IMR-90 (cell line): ENCODE results near the gene BPIFB2. TPM values are rescaled to one million over a fixed set of nuclear protein-coding genes. Genes with fewer than 3 reads are reported as not detected.

ENCODE experiments used
- ATAC-seq: fragments of 200-7000 bp; cut with Tn5 transposase; 2 replicates; pipeline ENCODE4 v1.9.1; 2020; ENCODE audit warnings: low read depth, mild to moderate bottlenecking, moderate library complexity
- BruUV-seq: library from RNA; stranded (reverse); fragments of 400-500 nt; replicated peaks from 2 replicates; lab custom pipeline; 2021; lab: Mats Ljungman, UMichigan
- CTCF ChIA-PET: fragments of 300-600 bp; formaldehyde crosslinking; extraction: SDS; loops from one replicate; lab custom pipeline; 2021; ENCODE audit warnings: antibody characterized with exemption; lab: Yijun Ruan, JAX
- POLR2A ChIA-PET: fragments of 300-600 bp; sonication (Branson Sonifier 250); formaldehyde crosslinking; loops from one replicate; lab custom pipeline; 2022; ENCODE audit warnings: antibody characterized with exemption; ENCODE audit not compliant: unreplicated experiment; lab: Charles Lee
- DNase-seq: peaks from one replicate; pipeline ENCODE4 v3.0.0; 2013
- H2AFZ ChIP-seq: replicated peaks from 2 replicates; pipeline ENCODE3; 2013; ENCODE audit warnings: low read length, mild to moderate bottlenecking; ENCODE audit not compliant: poor library complexity
- H2AK5ac ChIP-seq: 2 replicates; pipeline ENCODE4 v1.6.1; 2013; ENCODE audit warnings: low read depth, low read length, inconsistent platforms
- H2AK9ac ChIP-seq: replicated peaks from 2 replicates; pipeline ENCODE3; 2013; ENCODE audit warnings: mild to moderate bottlenecking, low read depth, low read length, moderate library complexity; ENCODE audit not compliant: poor library complexity
- H2BK120ac ChIP-seq: 2 replicates; pipeline ENCODE4 v1.6.1; 2013; ENCODE audit warnings: low read depth, low read length, inconsistent platforms
- H2BK15ac ChIP-seq: 3 replicates; pipeline ENCODE4 v1.6.1; 2013; ENCODE audit warnings: low read depth, low read length, inconsistent platforms
- H2BK20ac ChIP-seq: 2 replicates; pipeline ENCODE4 v1.6.1; 2013; ENCODE audit warnings: low read depth, mild to moderate bottlenecking, inconsistent platforms, low read length, moderate library complexity
- H2BK5ac ChIP-seq: 2 replicates; pipeline ENCODE4 v1.6.1; 2013; ENCODE audit warnings: mild to moderate bottlenecking, low read depth, low read length, inconsistent platforms; ENCODE audit not compliant: poor library complexity, severe bottlenecking
- H3K14ac ChIP-seq: replicated peaks from 2 replicates; pipeline ENCODE4 v1.6.1; 2013; ENCODE audit warnings: low read depth, low read length, inconsistent platforms
- H3K18ac ChIP-seq: 2 replicates; pipeline ENCODE4 v1.6.1; 2013; ENCODE audit warnings: low read depth, low read length, control low read depth
- H3K23ac ChIP-seq: 2 replicates; pipeline ENCODE4 v1.6.1; 2013; ENCODE audit warnings: low read depth, low read length, inconsistent platforms
- H3K27ac ChIP-seq: 2 replicates; pipeline ENCODE4 v1.5.1; 2013; ENCODE audit warnings: mild to moderate bottlenecking, control low read depth, low read length; ENCODE audit not compliant: insufficient read depth
- H3K27me3 ChIP-seq: 2 replicates; pipeline ENCODE4 v1.6.1; 2013; ENCODE audit warnings: low read length; ENCODE audit not compliant: control insufficient read depth, insufficient read depth
- H3K36me3 ChIP-seq: 2 replicates; pipeline ENCODE4 v1.6.1; 2013; ENCODE audit warnings: low read length, mixed read lengths; ENCODE audit not compliant: control insufficient read depth, insufficient read depth
- H3K4ac ChIP-seq: 2 replicates; pipeline ENCODE4 v1.6.1; 2013; ENCODE audit warnings: low read depth, low read length, inconsistent platforms
- H3K4me1 ChIP-seq: 2 replicates; pipeline ENCODE4 v1.6.1; 2013; ENCODE audit warnings: low read length, mixed read lengths; ENCODE audit not compliant: control insufficient read depth, insufficient read depth
- H3K4me2 ChIP-seq: 2 replicates; pipeline ENCODE4 v1.6.1; 2013; ENCODE audit warnings: low read depth, mild to moderate bottlenecking, control low read depth, low read length, moderate library complexity
- H3K4me3 ChIP-seq: 2 replicates; pipeline ENCODE4 v1.5.1; 2013; ENCODE audit warnings: low read depth, mild to moderate bottlenecking, control low read depth, low read length, moderate library complexity; ENCODE audit not compliant: insufficient read depth
- H3K56ac ChIP-seq: 2 replicates; pipeline ENCODE4 v1.6.1; 2013; ENCODE audit warnings: low read length, inconsistent platforms; ENCODE audit not compliant: insufficient read depth; ENCODE audit errors: extremely low read depth
- H3K79me1 ChIP-seq, 2 experiments: 2 replicates each; pipeline ENCODE4 v1.6.1; 2013; ENCODE audit warnings: low read length in 2 of 2, inconsistent platforms in 1 of 2, low read depth in 1 of 2
- H3K9ac ChIP-seq: 2 replicates; pipeline ENCODE4 v1.6.1; 2013; ENCODE audit warnings: low read depth, low read length, control low read depth
- H3K9me1 ChIP-seq: 2 replicates; pipeline ENCODE4 v1.6.1; 2013; ENCODE audit warnings: low read length, inconsistent platforms; ENCODE audit not compliant: insufficient read depth
- H3K9me3 ChIP-seq: 2 replicates; pipeline ENCODE4 v1.6.1; 2013; ENCODE audit warnings: low read length; ENCODE audit not compliant: control insufficient read depth, insufficient read depth
- H4K20me1 ChIP-seq: 2 replicates; pipeline ENCODE4 v1.6.1; 2013; ENCODE audit warnings: low read length, inconsistent platforms; ENCODE audit not compliant: insufficient read depth
- H4K5ac ChIP-seq: 2 replicates; pipeline ENCODE4 v1.6.1; 2013; ENCODE audit warnings: mild to moderate bottlenecking, low read depth, low read length, control low read depth
- H4K8ac ChIP-seq, 2 experiments: 2 replicates each; pipeline ENCODE4 v1.6.1; 2013; ENCODE audit warnings: low read depth in 2 of 2, low read length in 2 of 2, control low read depth in 1 of 2, inconsistent platforms in 1 of 2
- H4K91ac ChIP-seq: 2 replicates; pipeline ENCODE4 v1.6.1; 2013; ENCODE audit warnings: low read depth, low read length, inconsistent platforms; ENCODE audit not compliant: insufficient read depth
- BHLHE40 ChIP-seq: fragments of 150-350 bp; IDR thresholded peaks from 2 replicates; pipeline ENCODE4 v1.6.1; 2016; ENCODE audit warnings: mild to moderate bottlenecking, low read depth, low read length
- CEBPB ChIP-seq: IDR thresholded peaks from 2 replicates; pipeline ENCODE4 v1.6.1; 2012; ENCODE audit warnings: low read depth, low read length, improper control_type of control experiment
- CHD1 ChIP-seq: IDR thresholded peaks from 2 replicates; pipeline ENCODE4 v1.6.1; 2012; ENCODE audit warnings: low read depth, low read length, improper control_type of control experiment
- MAFK ChIP-seq: IDR thresholded peaks from 2 replicates; pipeline ENCODE4 v1.6.1; 2012; ENCODE audit warnings: low read depth, low read length, improper control_type of control experiment
- MAZ ChIP-seq: IDR thresholded peaks from 2 replicates; pipeline ENCODE4 v1.6.1; 2012; ENCODE audit warnings: low read depth, mild to moderate bottlenecking, low read length, improper control_type of control experiment, moderate library complexity, borderline replicate concordance
- NFE2L2 ChIP-seq: fragments of 150-350 bp; IDR thresholded peaks from 2 replicates; pipeline ENCODE4 v1.6.1; 2016; ENCODE audit warnings: low read depth, mild to moderate bottlenecking, low read length
- POLR2A ChIP-seq: IDR thresholded peaks from 2 replicates; pipeline ENCODE4 v1.6.1; 2012; ENCODE audit warnings: mild to moderate bottlenecking, low read depth, low read length
- RAD21 ChIP-seq: IDR thresholded peaks from 2 replicates; pipeline ENCODE4 v1.6.1; 2012; ENCODE audit warnings: low read length, improper control_type of control experiment
- RFX5 ChIP-seq: IDR thresholded peaks from 2 replicates; pipeline ENCODE4 v1.8.0; 2012; ENCODE audit warnings: low read depth, mild to moderate bottlenecking, low read length, moderate library complexity
- WGBS, 2 experiments: methylation state at CpG; one replicate each; pipeline versions ENCODE4 v1.1.5 to v1.1.7; 2013; ENCODE audit warnings: missing lambda C conversion rate in 2 of 2; ENCODE audit not compliant: insufficient read length in 1 of 2; ENCODE audit errors: extremely low coverage in 2 of 2; 5-methylcytosine and 5-hydroxymethylcytosine counted together
- dilution Hi-C: fragments of 300-500 bp; cut with HindIII; formaldehyde crosslinking; loops from one replicate; pipeline ENCODE4 v1.14.3; 2018; ENCODE audit warnings: low sequenced_read_pairs; ENCODE audit not compliant: unreplicated experiment
- in situ Hi-C: fragments of 300-500 bp; cut with MboI; formaldehyde crosslinking; loops from 3 replicates; pipeline ENCODE4 v1.14.3; 2019; ENCODE audit warnings: low sequenced_read_pairs, inconsistent platforms, mixed read lengths
- intact Hi-C: fragments of 100-400 bp; cut with micrococcal nuclease; formaldehyde crosslinking; loops from 2 replicates; pipeline ENCODE4 v1.10.0; 2022
- polyA plus RNA-seq, 3 experiments: library from polyadenylated mRNA; depleted of rRNA; stranded (reverse); fragments of >200 nt; gene quantifications; 2 replicates each; pipeline ENCODE4 v1.2.3, GENCODE V29; 2012; ENCODE audit warnings: low replicate concordance in 1 of 3
- total RNA-seq: library from RNA; depleted of rRNA; stranded (reverse); fragments of >200 nt; gene quantifications from 2 replicates; pipeline ENCODE4 v1.2.3, GENCODE V29; 2012
- TF ChIP-seq, protein P1 (sequence below): fragments of 150-350 bp; IDR thresholded peaks from 2 replicates; pipeline ENCODE4 v1.6.1; 2016; ENCODE audit warnings: low read depth, mild to moderate bottlenecking, low read length, moderate library complexity, borderline replicate concordance
- TF ChIP-seq, protein P2 (sequence below): fragments of 150-350 bp; IDR thresholded peaks from 2 replicates; pipeline ENCODE4 v1.6.1; 2017; ENCODE audit warnings: mild to moderate bottlenecking, antibody characterized with exemption, low read length, low read depth

BPIFB2 gene
- total and polyA plus RNA-seq, 2 of the 4 experiments (the other 2 are of a cell fraction): not detected

DNA sequence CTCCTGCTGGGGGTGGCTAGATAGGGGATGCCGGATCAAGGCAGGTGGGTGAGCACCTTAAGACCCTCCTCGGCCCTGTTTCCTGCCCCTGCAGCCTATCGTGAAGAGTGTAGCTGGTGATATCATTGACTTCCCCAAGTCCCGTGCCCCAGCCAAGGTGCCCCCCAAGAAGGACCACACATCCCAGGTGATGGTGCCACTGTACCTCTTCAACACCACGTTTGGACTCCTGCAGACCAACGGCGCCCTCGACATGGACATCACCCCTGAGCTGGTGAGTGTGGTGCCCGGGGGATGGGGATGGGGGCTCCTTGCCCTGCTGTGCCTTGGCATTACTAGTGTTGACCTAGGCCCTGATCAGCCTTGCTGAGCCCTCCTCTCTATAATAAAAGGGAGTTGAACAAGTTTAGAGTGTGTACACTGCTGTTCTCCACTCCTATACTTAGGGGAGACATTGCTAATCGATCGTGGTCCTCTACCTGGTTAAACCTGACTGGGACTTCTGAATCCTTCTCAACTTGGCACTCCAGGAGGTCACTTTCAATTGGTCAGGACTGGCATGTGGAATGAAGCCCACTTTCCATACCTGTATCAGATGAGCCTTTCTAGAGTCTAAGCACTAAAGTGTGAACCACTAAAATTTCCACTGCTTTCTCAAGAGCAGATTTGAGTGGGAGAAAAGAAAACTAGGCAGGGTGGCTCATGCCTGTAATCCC, 57.2 kb downstream of the BPIFB2 start:
- no peak overlapping the region for H3K18ac ChIP-seq
- H3K27ac ChIP-seq: no peak overlapping the region
- H3K4me3 ChIP-seq: no peak overlapping the region
- H2BK120ac ChIP-seq: no peak overlapping the region
- H2AK5ac ChIP-seq: no peak overlapping the region
- no peaks in the 10 kb centered on the region for H4K20me1 ChIP-seq
- H3K4me2 ChIP-seq: no peak overlapping the region
- BruUV-seq: no TSS peak
- no peak overlapping the region for H3K56ac ChIP-seq
- H4K91ac ChIP-seq: no peak overlapping the region
- intact Hi-C loops (no loop called here), dilution Hi-C loops (no loop called here), in situ Hi-C loops (no loop called here)
- H3K36me3 ChIP-seq: no peaks in the 10 kb centered on the region
- H2BK5ac ChIP-seq: no peak overlapping the region
- no peaks in the 10 kb centered on the region for H3K4me1 ChIP-seq
- H3K23ac ChIP-seq: no peak overlapping the region
- no peak overlapping the region for H3K14ac ChIP-seq
- no peak overlapping the region for H3K9ac ChIP-seq
- no peak overlapping the region for H4K5ac ChIP-seq
- H2BK20ac ChIP-seq: no peak overlapping the region
- H3K27me3 ChIP-seq: peaks cover 9% of the 10 kb centered on the region
- no peak for ATAC-seq
- WGBS, 2 experiments: 67% methylated on average over 1 of the region's 11 CpGs; no CpG with 5 or more reads in 1 of the 2 experiments
- H3K4ac ChIP-seq: no peak overlapping the region
- no peak overlapping the region for H2AK9ac ChIP-seq
- no peaks in the 10 kb centered on the region for H3K79me1 ChIP-seq
- no peaks in the 10 kb centered on the region for H3K9me3 ChIP-seq
- CTCF ChIA-PET: no interaction called here
- no peaks in the 10 kb centered on the region for H3K9me1 ChIP-seq
- H2BK15ac ChIP-seq: no peak overlapping the region
- TF ChIP-seq POLR2A: no peak
- no peak for TF ChIP-seq CHD1
- TF ChIP-seq, protein P1, sequence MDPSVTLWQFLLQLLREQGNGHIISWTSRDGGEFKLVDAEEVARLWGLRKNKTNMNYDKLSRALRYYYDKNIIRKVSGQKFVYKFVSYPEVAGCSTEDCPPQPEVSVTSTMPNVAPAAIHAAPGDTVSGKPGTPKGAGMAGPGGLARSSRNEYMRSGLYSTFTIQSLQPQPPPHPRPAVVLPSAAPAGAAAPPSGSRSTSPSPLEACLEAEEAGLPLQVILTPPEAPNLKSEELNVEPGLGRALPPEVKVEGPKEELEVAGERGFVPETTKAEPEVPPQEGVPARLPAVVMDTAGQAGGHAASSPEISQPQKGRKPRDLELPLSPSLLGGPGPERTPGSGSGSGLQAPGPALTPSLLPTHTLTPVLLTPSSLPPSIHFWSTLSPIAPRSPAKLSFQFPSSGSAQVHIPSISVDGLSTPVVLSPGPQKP: no peak
- TF ChIP-seq, protein P2, sequence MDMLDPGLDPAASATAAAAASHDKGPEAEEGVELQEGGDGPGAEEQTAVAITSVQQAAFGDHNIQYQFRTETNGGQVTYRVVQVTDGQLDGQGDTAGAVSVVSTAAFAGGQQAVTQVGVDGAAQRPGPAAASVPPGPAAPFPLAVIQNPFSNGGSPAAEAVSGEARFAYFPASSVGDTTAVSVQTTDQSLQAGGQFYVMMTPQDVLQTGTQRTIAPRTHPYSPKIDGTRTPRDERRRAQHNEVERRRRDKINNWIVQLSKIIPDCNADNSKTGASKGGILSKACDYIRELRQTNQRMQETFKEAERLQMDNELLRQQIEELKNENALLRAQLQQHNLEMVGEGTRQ: no peak
- no peak for TF ChIP-seq RAD21
- TF ChIP-seq MAZ: no peak
- no peak for TF ChIP-seq CEBPB
- TF ChIP-seq NFE2L2: no peak
- TF ChIP-seq BHLHE40: no peak
- no peak for TF ChIP-seq MAFK
- no peak for TF ChIP-seq RFX5
- no peak overlapping the region for H4K8ac ChIP-seq
- POLR2A ChIA-PET: no interaction called here
- no peak overlapping the region for H2AFZ ChIP-seq
- DNase-seq: no peak
